OCI-LY3 (cell line): ENCODE results near the gene JMJD6.
"Not testable (repeated sequence)": the region's sequence is repeated elsewhere in the genome, so short reads cannot be mapped to it uniquely, and the experiment has no call there.

Experiments
- H2AFZ ChIP-seq: fragments of 200-600, 300-600 bp; shearing (Covaris generic); 2 replicates; pipeline ENCODE4 v1.6.0; 2014; ENCODE audit warnings: antibody characterized with exemption, low read depth, low read length
- H3K27ac ChIP-seq: fragments of 200-600, 300-600 bp; sonication (generic); 2 replicates; pipeline ENCODE4 v1.5.1; 2014; ENCODE audit warnings: mild to moderate bottlenecking, low read length, moderate library complexity, mixed read lengths
- H3K27me3 ChIP-seq: fragments of 200-600, 300-600 bp; sonication (generic); 2 replicates; pipeline ENCODE4 v1.6.1; 2014; ENCODE audit warnings: low read depth, low read length, mixed read lengths
- H3K36me3 ChIP-seq: fragments of 200-600, 300-600 bp; sonication (generic); replicated peaks from 2 replicates; pipeline ENCODE3; 2014; ENCODE audit warnings: low read depth, low read length, mixed read lengths
- H3K4me1 ChIP-seq: fragments of 300-600, 200-600 bp; sonication (generic); 2 replicates; pipeline ENCODE4 v1.6.1; 2014; ENCODE audit warnings: low read length, mixed read lengths
- H3K4me2 ChIP-seq: fragments of 200-600, 300-600 bp; sonication (generic); 2 replicates; pipeline ENCODE4 v1.6.1; 2014; ENCODE audit warnings: low read length, mixed read lengths
- H3K4me3 ChIP-seq: fragments of 300-600, 200-600 bp; sonication (generic); 2 replicates; pipeline ENCODE4 v1.5.1; 2014; ENCODE audit warnings: antibody characterized with exemption, mild to moderate bottlenecking, low read length, moderate library complexity
- H3K79me2 ChIP-seq: fragments of 300-600, 200-600 bp; shearing (Covaris generic); 2 replicates; pipeline ENCODE4 v1.6.1; 2014; ENCODE audit warnings: mild to moderate bottlenecking, low read length, mixed read lengths
- H3K9ac ChIP-seq: fragments of 300-600, 200-600 bp; shearing (Covaris generic); 2 replicates; pipeline ENCODE4 v1.6.0; 2014; ENCODE audit warnings: mild to moderate bottlenecking, low read length, moderate library complexity
- H3K9me3 ChIP-seq: fragments of 200-600, 300-600 bp; shearing (Covaris generic); 2 replicates; pipeline ENCODE4 v1.6.1; 2014; ENCODE audit warnings: low read length, mixed read lengths; ENCODE audit not compliant: insufficient read depth
- H4K20me1 ChIP-seq: fragments of 200-600, 300-600 bp; sonication (generic); 2 replicates; pipeline ENCODE4 v1.6.1; 2016; ENCODE audit warnings: low read length, mixed read lengths; ENCODE audit not compliant: insufficient read depth
- CTCF ChIP-seq: fragments of 200-600, 300-600 bp; sonication (generic); IDR thresholded peaks from 2 replicates; pipeline ENCODE4 v1.5.1; 2014; ENCODE audit warnings: antibody characterized with exemption, low read length, low read depth
- EZH2phosphoT487 ChIP-seq: fragments of 200-600 bp; shearing (Covaris generic); IDR thresholded peaks from 2 replicates; pipeline ENCODE4 v1.6.1; 2018; ENCODE audit warnings: antibody characterized with exemption, mixed run types, low read depth

Gene JMJD6

DNA sequence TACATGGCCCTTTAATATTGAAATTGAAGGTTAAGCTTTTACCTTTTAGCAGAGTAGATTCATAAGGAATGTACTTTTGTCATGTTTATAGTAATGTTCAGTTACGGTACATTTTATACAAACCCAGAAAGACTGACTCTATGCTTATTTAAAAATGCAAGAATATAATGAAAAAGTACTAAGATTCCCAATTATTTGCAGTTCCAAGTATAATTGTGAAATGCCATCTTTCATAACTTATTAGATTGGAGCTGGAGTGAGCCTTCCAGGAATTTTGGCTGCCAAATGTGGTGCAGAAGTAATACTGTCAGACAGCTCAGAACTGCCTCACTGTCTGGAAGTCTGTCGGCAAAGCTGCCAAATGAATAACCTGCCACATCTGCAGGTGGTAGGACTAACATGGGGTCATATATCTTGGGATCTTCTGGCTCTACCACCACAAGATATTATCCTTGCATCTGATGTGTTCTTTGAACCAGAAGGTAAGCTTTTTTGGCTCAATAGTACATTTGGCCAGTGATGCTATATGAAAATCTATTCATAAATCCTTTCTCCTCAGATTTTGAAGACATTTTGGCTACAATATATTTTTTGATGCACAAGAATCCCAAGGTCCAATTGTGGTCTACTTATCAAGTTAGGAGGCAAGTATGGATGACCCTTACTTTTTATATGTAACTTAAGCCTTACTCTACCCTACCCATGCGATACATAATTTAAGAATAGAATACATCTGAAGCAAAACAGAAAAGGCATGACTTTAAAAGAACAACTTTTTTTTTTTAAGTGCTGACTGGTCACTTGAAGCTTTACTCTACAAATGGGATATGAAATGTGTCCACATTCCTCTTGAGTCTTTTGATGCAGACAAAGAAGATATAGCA is 6.6 kb upstream of the JMJD6 start:
- 0 out of 2 replicates have a peak overlapping the region, but pooled peaks have one; percentile 99 for H3K9ac ChIP-seq
- H3K4me1 ChIP-seq: peaks cover 23% of the 10 kb centered on the region
- H3K9me3 ChIP-seq: no peaks in the 10 kb centered on the region
- H3K79me2 ChIP-seq: peaks cover 90% of the 10 kb centered on the region
- H4K20me1 ChIP-seq: peaks cover 49% of the 10 kb centered on the region
- peak overlapping the region; percentile 84 for H3K27ac ChIP-seq
- H3K4me2 ChIP-seq: peak overlapping the region; percentile 92
- H3K4me3 ChIP-seq: peak overlapping the region; percentile 98; the same call in 1 of the 2 replicates
- H2AFZ ChIP-seq: no peak overlapping the region
- H3K27me3 ChIP-seq: no peaks in the 10 kb centered on the region
- TF ChIP-seq EZH2phosphoT487: no peak
- TF ChIP-seq CTCF: no peak
- peaks cover 58% of the 10 kb centered on the region for H3K36me3 ChIP-seq

DNA sequence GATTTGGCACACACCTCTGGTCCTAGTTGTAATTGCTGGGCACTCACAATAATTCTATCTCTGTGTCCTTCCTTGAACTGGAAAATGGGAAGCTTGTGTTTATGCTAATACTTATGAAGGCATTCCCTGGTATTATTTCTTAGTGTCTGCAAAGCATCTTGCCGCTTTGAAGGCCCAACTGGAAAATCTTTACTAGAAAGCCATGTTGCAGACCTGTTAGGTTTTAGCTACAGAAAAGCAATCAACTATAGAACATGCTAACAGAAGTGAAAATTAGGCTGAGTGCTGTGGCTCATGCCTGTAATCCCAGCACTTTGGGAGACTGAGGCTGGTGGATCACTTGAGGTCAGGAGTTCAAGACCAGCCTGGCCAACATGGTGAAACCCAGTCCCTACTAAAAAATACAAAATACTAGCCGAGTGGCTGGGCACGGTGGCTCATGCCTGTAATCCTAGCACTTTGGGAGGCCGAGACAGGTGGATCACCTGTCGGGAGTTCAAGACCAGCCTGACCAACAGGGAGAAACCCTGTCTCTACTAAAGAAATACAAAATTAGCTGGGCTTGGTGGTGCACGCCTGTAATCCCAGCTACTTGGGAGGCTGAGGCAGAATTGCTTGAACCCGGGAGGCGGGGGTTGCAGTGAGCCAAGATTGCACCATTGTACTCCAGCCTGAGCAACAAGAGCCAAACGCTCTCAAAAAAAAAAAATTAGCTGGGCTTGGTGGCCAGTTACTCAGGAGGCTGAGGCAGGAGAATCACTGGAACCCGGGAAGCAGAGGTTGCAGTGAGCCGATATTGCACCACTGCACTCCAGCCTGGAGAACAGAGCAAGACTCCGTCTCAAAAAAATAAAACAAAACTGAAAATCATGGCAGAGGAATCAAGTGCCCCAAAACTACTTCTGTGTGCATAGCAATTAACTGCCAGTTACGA is 5.7 kb upstream of the JMJD6 start:
- H3K27ac ChIP-seq: peak overlapping the region; percentile 13
- H3K9me3 ChIP-seq, H2AFZ ChIP-seq, H3K9ac ChIP-seq, H3K4me2 ChIP-seq, H3K4me3 ChIP-seq, H3K27me3 ChIP-seq: not testable (repeated sequence)
- peaks cover 58% of the 10 kb centered on the region for H3K36me3 ChIP-seq
- peaks cover 97% of the 10 kb centered on the region for H3K79me2 ChIP-seq
- peaks cover 49% of the 10 kb centered on the region for H4K20me1 ChIP-seq
- H3K4me1 ChIP-seq: peaks cover 23% of the 10 kb centered on the region

GRCh38 chr17:76727745-76728456 is 1.5 kb upstream of the JMJD6 start:
- peak overlapping the region; percentile 95 for H3K27ac ChIP-seq

More at GRCh38 chr17:76727745-76728456, 1.5 kb upstream of the JMJD6 start:
- peak overlapping the region; percentile 85 for H3K4me2 ChIP-seq
- no peaks in the 10 kb centered on the region for H3K27me3 ChIP-seq
- peaks cover 11% of the 10 kb centered on the region for H3K4me1 ChIP-seq
- TF ChIP-seq EZH2phosphoT487 (no peak), CTCF (no peak)
- H2AFZ ChIP-seq: no peak overlapping the region
- no peaks in the 10 kb centered on the region for H3K9me3 ChIP-seq
- H4K20me1 ChIP-seq: peaks cover 17% of the 10 kb centered on the region
- H3K9ac ChIP-seq: peak overlapping the region; percentile 91
- H3K4me3 ChIP-seq: peak overlapping the region; percentile 85
- H3K79me2 ChIP-seq: peaks cover 84% of the 10 kb centered on the region
- H3K36me3 ChIP-seq: peaks cover 32% of the 10 kb centered on the region
